Neural progenitor cell (in vitro differentiated cells): ENCODE data around the gene DEDD2. TPM values are rescaled to one million over a fixed set of nuclear protein-coding genes. Genes with fewer than 3 reads are reported as not detected.

Experiments
- DNase-seq: peaks from one replicate; pipeline ENCODE4 v3.0.0-alpha.2; 2016; ENCODE audit warnings: low spot score
- H2AFZ ChIP-seq: fragments of 200-600 bp; sonication (generic); replicated peaks from 2 replicates; pipeline ENCODE4 v1.6.1; 2016; ENCODE audit warnings: antibody characterized with exemption
- H3F3A ChIP-seq: fragments of 200-600 bp; sonication (generic); 2 replicates; pipeline ENCODE4 v1.6.1; 2016; ENCODE audit warnings: antibody characterized with exemption, low read depth
- H3K27ac ChIP-seq: fragments of 200-600 bp; sonication (generic); 2 replicates; pipeline ENCODE4 v1.5.1; 2016; ENCODE audit warnings: mild to moderate bottlenecking
- H3K27me3 ChIP-seq: fragments of 200-600 bp; sonication (generic); 2 replicates; pipeline ENCODE4 v1.6.1; 2016; ENCODE audit warnings: mild to moderate bottlenecking, moderate library complexity
- H3K36me3 ChIP-seq: fragments of 200-600 bp; sonication (generic); 2 replicates; pipeline ENCODE4 v1.5.1; 2016
- H3K4me1 ChIP-seq: fragments of 200-600 bp; sonication (generic); 2 replicates; pipeline ENCODE4 v1.6.1; 2016; ENCODE audit warnings: mixed run types
- H3K4me2 ChIP-seq: fragments of 200-600 bp; sonication (generic); 2 replicates; pipeline ENCODE4 v1.6.1; 2016
- H3K4me3 ChIP-seq: fragments of 200-600 bp; sonication (generic); 2 replicates; pipeline ENCODE4 v1.5.1; 2016
- H3K79me2 ChIP-seq: fragments of 200-600 bp; sonication (generic); 2 replicates; pipeline ENCODE4 v1.6.1; 2016; ENCODE audit warnings: low read depth
- H3K9ac ChIP-seq: fragments of 200-600 bp; sonication (generic); 2 replicates; pipeline ENCODE4 v1.6.1; 2016
- H3K9me3 ChIP-seq: fragments of 200-600 bp; sonication (generic); 2 replicates; pipeline ENCODE4 v1.5.1; 2016; ENCODE audit warnings: low read depth
- H4K20me1 ChIP-seq: fragments of 200-600 bp; sonication (generic); 2 replicates; pipeline ENCODE4 v1.6.1; 2016; ENCODE audit warnings: low read depth
- H3K27ac Mint-ChIP-seq: 3 replicates; pipeline ENCODE4 v1.8.0; 2021; ENCODE audit warnings: mixed read lengths
- H3K27me3 Mint-ChIP-seq: 2 replicates; pipeline ENCODE4 v1.8.0; 2022; ENCODE audit warnings: low read depth, mild to moderate bottlenecking, inconsistent platforms, moderate library complexity, mixed read lengths; ENCODE audit not compliant: insufficient read depth
- H3K36me3 Mint-ChIP-seq: 3 replicates; pipeline ENCODE4 v1.8.0; 2021; ENCODE audit warnings: mixed read lengths
- H3K4me1 Mint-ChIP-seq: 3 replicates; pipeline ENCODE4 v1.8.0; 2021; ENCODE audit warnings: mixed read lengths
- H3K4me3 Mint-ChIP-seq: 3 replicates; pipeline ENCODE4 v1.8.0; 2021; ENCODE audit warnings: mild to moderate bottlenecking, moderate library complexity, mixed read lengths
- H3K9me3 Mint-ChIP-seq: 3 replicates; pipeline ENCODE4 v1.8.0; 2020; ENCODE audit warnings: mixed read lengths
- EZH2 ChIP-seq: fragments of 200-600 bp; sonication (generic); IDR thresholded peaks from 2 replicates; pipeline ENCODE4 v1.6.1; 2017; ENCODE audit warnings: antibody characterized with exemption, mild to moderate bottlenecking, moderate library complexity
- EZH2phosphoT487 ChIP-seq: fragments of 200-600 bp; sonication (generic); IDR thresholded peaks from 2 replicates; pipeline ENCODE4 v1.6.1; 2017; ENCODE audit warnings: antibody characterized with exemption
- total RNA-seq: library from RNA; depleted of rRNA; stranded (reverse); fragments of >200 nt; gene quantifications from 2 replicates; pipeline ENCODE4 v1.2.3, GENCODE V29; 2015; ENCODE audit warnings: low replicate concordance
- TF ChIP-seq, protein P1 (sequence below): fragments of 200-600 bp; sonication (generic); IDR thresholded peaks from 2 replicates; pipeline ENCODE4 v1.5.1; 2017; ENCODE audit warnings: antibody characterized with exemption, mild to moderate bottlenecking

DEDD2 gene
- total RNA-seq, 1 donor from 2014 or later: 19.8 TPM

DNA sequence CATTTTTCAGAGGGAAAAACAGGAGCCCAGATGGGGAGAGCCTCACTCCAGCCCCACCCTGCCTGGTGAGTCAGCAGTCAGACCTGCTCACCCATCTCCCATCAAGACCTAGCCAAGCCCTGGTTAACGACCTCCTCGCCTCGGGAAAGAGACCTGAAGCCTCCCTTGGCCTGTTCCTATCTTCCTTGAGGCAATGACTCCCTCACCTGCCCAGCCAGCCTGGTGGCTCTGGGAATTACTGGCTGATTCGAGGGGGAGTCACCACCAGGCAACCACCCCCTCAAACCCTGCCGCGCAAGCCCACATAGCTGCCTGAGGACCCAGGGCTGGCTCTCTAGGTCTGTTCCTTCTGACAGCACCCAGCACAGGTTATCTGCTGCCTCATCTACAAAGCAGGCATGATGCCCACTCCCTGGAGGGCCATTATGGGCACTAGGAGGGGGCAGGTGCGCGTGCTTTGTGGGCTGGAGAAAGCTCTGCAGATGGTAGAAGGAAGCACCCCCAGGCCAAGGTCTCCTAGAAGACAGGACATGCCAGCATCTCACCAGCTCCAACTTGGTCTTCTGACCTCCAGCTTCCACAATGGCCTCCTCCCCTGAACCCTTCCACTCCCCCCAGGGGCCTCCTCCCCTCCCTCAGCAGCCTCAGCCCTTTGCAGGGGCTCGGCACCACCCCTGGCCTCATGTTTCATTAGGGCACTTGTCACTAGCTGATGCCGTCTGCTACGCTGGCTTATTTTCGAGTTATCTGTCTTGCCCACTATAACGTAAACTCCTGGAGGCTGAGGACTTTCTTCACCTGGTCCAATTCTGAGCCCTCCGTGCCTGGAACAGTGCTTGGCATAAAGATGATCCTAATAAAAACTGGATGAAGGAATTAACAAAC is 10.4 kb downstream of the DEDD2 start:
- peaks cover 43% of the 10 kb centered on the region for H3K36me3 Mint-ChIP-seq

DNA sequence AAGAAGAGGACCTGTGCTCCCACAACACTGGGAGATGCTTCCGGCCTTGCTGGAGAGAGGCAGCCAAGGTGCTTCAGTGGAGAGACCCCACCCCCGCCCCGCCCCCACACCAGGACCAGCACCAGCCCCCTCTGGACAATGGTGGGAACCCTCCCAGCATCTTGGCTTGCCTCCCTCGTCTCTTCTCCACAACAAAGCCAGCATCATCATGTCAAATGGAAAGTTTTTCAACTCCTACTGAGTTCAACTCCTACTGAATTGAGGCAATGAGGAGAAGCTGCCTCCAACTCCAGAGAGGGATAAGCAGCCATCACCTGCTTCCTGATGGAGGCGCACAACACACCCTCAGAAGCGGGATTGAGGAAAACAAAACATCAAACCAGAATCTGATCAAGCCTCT is 12.8 kb downstream of the DEDD2 start:
- no peak overlapping the region for H3K4me3 ChIP-seq
- Mint-ChIP-seq H3K4me3 (no peak overlapping the region), H3K36me3 (peaks cover 51% of the 10 kb centered on the region), H3K9me3 (no peaks in the 10 kb centered on the region), H3K4me1 (peaks cover 3% of the 10 kb centered on the region), H3K27ac (no peak overlapping the region), H3K27me3 (peaks cover 6% of the 10 kb centered on the region)
- DNase-seq: no peak
- H3F3A ChIP-seq: no peaks in the 10 kb centered on the region
- H3K36me3 ChIP-seq: no peaks in the 10 kb centered on the region
- H3K9me3 ChIP-seq: no peaks in the 10 kb centered on the region
- no peak overlapping the region for H3K9ac ChIP-seq
- H3K4me1 ChIP-seq: no peaks in the 10 kb centered on the region
- H3K27me3 ChIP-seq: no peaks in the 10 kb centered on the region
- H3K4me2 ChIP-seq: no peak overlapping the region
- H3K79me2 ChIP-seq: peaks cover 19% of the 10 kb centered on the region
- H4K20me1 ChIP-seq: peaks cover 97% of the 10 kb centered on the region
- H3K27ac ChIP-seq: no peak overlapping the region
- TF ChIP-seq, protein P1, sequence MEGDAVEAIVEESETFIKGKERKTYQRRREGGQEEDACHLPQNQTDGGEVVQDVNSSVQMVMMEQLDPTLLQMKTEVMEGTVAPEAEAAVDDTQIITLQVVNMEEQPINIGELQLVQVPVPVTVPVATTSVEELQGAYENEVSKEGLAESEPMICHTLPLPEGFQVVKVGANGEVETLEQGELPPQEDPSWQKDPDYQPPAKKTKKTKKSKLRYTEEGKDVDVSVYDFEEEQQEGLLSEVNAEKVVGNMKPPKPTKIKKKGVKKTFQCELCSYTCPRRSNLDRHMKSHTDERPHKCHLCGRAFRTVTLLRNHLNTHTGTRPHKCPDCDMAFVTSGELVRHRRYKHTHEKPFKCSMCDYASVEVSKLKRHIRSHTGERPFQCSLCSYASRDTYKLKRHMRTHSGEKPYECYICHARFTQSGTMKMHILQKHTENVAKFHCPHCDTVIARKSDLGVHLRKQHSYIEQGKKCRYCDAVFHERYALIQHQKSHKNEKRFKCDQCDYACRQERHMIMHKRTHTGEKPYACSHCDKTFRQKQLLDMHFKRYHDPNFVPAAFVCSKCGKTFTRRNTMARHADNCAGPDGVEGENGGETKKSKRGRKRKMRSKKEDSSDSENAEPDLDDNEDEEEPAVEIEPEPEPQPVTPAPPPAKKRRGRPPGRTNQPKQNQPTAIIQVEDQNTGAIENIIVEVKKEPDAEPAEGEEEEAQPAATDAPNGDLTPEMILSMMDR: no peak
- TF ChIP-seq EZH2: no peak
- no peak for TF ChIP-seq EZH2phosphoT487
- H2AFZ ChIP-seq: no peak overlapping the region

More for the DNA sequence above, 10.4 kb downstream of the DEDD2 start:
- Mint-ChIP-seq H3K9me3 (no peaks in the 10 kb centered on the region), H3K27ac (no peak overlapping the region), H3K27me3 (peaks cover 6% of the 10 kb centered on the region), H3K4me1 (no peaks in the 10 kb centered on the region), H3K4me3 (no peak overlapping the region)
- H3K4me1 ChIP-seq: no peaks in the 10 kb centered on the region
- H2AFZ ChIP-seq: no peak overlapping the region
- DNase-seq: no peak
- TF ChIP-seq EZH2phosphoT487: no peak
- TF ChIP-seq, protein P1: no peak
- TF ChIP-seq EZH2: no peak
- H3F3A ChIP-seq: no peaks in the 10 kb centered on the region
- H3K4me3 ChIP-seq: no peak overlapping the region
- no peaks in the 10 kb centered on the region for H3K9me3 ChIP-seq
- H3K27me3 ChIP-seq: no peaks in the 10 kb centered on the region
- H3K27ac ChIP-seq: no peak overlapping the region
- H4K20me1 ChIP-seq: peaks cover 94% of the 10 kb centered on the region
- no peak overlapping the region for H3K9ac ChIP-seq
- no peak overlapping the region for H3K4me2 ChIP-seq
- peaks cover 40% of the 10 kb centered on the region for H3K79me2 ChIP-seq
- no peaks in the 10 kb centered on the region for H3K36me3 ChIP-seq

DNA sequence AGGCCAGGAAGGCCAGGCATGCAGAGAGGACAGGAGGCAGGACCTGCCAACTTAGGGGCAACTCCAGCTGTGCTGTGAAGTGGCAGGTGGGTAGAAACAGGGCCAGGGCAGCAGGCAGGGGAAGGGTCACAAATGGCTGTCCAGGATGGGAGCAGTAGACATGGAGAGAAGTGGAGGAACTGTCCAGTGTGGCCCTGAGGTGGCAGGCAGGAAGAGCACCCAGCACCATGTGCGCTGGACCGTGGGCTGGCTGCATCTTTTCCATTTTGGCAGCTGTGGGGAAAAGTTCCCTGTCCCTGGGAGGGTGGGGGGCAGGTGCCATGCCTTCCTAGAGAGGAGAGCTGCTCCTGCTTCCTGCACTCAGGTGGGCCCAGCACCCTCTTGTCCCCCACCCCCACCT is 13.8 kb downstream of the DEDD2 start:
- H4K20me1 ChIP-seq: peaks cover 97% of the 10 kb centered on the region
- no peaks in the 10 kb centered on the region for H3K27me3 ChIP-seq
- no peak overlapping the region for H3K27ac ChIP-seq
- no peak for TF ChIP-seq EZH2
- TF ChIP-seq, protein P1: no peak
- TF ChIP-seq EZH2phosphoT487: no peak
- H3K4me1 Mint-ChIP-seq: peaks cover 5% of the 10 kb centered on the region
- no peak overlapping the region for H3K27ac Mint-ChIP-seq
- no peak overlapping the region for H3K4me2 ChIP-seq
- no peaks in the 10 kb centered on the region for H3K36me3 ChIP-seq
- H2AFZ ChIP-seq: no peak overlapping the region
- peaks cover 6% of the 10 kb centered on the region for H3K27me3 Mint-ChIP-seq
- peaks cover 17% of the 10 kb centered on the region for H3K79me2 ChIP-seq
- no peaks in the 10 kb centered on the region for H3F3A ChIP-seq
- no peak overlapping the region for H3K4me3 ChIP-seq
- no peaks in the 10 kb centered on the region for H3K9me3 Mint-ChIP-seq
- H3K36me3 Mint-ChIP-seq: peaks cover 49% of the 10 kb centered on the region
- H3K9ac ChIP-seq: no peak overlapping the region
- H3K9me3 ChIP-seq: no peaks in the 10 kb centered on the region
- H3K4me3 Mint-ChIP-seq: no peak overlapping the region
- H3K4me1 ChIP-seq: no peaks in the 10 kb centered on the region
- DNase-seq: no peak
